GM18507 (cell line): Measurements from ENCODE around the gene SYT7.

Source experiments
- DNase-seq: peaks from one replicate; pipeline ENCODE4 v3.0.0; 2011; ENCODE audit warnings: low read depth; ENCODE audit not compliant: insufficient read length; ENCODE audit errors: extremely low spot score
- FAIRE-seq: peaks from 2 replicates; lab custom pipeline; 2011; peaks lifted over from hg19 to GRCh38; lab: Jason Lieb, UNC

SYT7 gene

GRCh38 chr11:61609980-61610366, 29.1 kb upstream of the SYT7 start:
- FAIRE-seq = no peak
- no peak for DNase-seq

GRCh38 chr11:61609000-61609979, 28.4 kb upstream of the SYT7 start:
- DNase-seq (no peak), FAIRE-seq (no peak)

GRCh38 chr11:61607920-61608599, 27.2 kb upstream of the SYT7 start:
- no peak for FAIRE-seq
- DNase-seq = no peak

- FAIRE-seq (no peak), DNase-seq (no peak)
Observed at GRCh38 chr11:61607426-61607825, 26.6 kb upstream of the SYT7 start.

- no peak for FAIRE-seq
Observed at GRCh38 chr11:61603667-61604066, 22.8 kb upstream of the SYT7 start.

GRCh38 chr11:61602775-61603569, 22.1 kb upstream of the SYT7 start:
- no peak for FAIRE-seq
- DNase-seq = no peak

More at GRCh38 chr11:61603667-61604066, 22.8 kb upstream of the SYT7 start:
- no peak for DNase-seq

GRCh38 chr11:61601512-61601911, 20.6 kb upstream of the SYT7 start:
- no peak for FAIRE-seq
- no peak for DNase-seq

GRCh38 chr11:61599968-61600710, 19.3 kb upstream of the SYT7 start:
- DNase-seq (no peak), FAIRE-seq (no peak)

GRCh38 chr11:61598886-61599868, 18.3 kb upstream of the SYT7 start:
- DNase-seq (no peak), FAIRE-seq (no peak)

- DNase-seq = no peak
- no peak for FAIRE-seq
Observed at GRCh38 chr11:61598374-61598773, 17.5 kb upstream of the SYT7 start.

GRCh38 chr11:61596990-61597389, 16.1 kb upstream of the SYT7 start:
- DNase-seq = no peak
- FAIRE-seq = no peak

GRCh38 chr11:61596542-61596941, 15.7 kb upstream of the SYT7 start:
- FAIRE-seq = no peak
- DNase-seq = no peak

GRCh38 chr11:61594907-61595257, 14.0 kb upstream of the SYT7 start:
- DNase-seq (no peak), FAIRE-seq (no peak)

- FAIRE-seq = no peak
- DNase-seq = no peak
Observed at GRCh38 chr11:61593151-61593550, 12.3 kb upstream of the SYT7 start.

GRCh38 chr11:61592176-61592575, 11.3 kb upstream of the SYT7 start:
- FAIRE-seq = no peak
- DNase-seq = no peak

GRCh38 chr11:61589961-61590360, 9.1 kb upstream of the SYT7 start:
- FAIRE-seq = no peak

GRCh38 chr11:61588728-61589191, 7.9 kb upstream of the SYT7 start:
- DNase-seq = no peak
- no peak for FAIRE-seq

More at GRCh38 chr11:61589961-61590360, 9.1 kb upstream of the SYT7 start:
- DNase-seq = no peak
